Hematopoietic multipotent progenitor cell treated with erythropoietin and hydrocortisone succinate and interleukin-3 and kit ligand, for 4 days (in vitro differentiated cells): ENCODE data around the gene DEFB128.

Experiments used
- DNase-seq: peaks from one replicate; pipeline ENCODE4 v3.0.0-alpha.2; 2015

The DEFB128 gene

GRCh38 chr20:145877-146276, 43.6 kb downstream of the DEFB128 start:
- no peak for DNase-seq

- DNase-seq: no peak
Measured at GRCh38 chr20:142290-142689, 47.2 kb downstream of the DEFB128 start, which contains the start of gene DEFB126. Gene DEFB126 (plus strand): TSS chr20:142590. CDS start chr20:142629, 39 bp downstream.
